Activated CD4-positive, alpha-beta T cell treated with anti-CD3 and anti-CD28 coated beads for 1 hour (primary cell): Measurements from ENCODE around the gene COL24A1.
"Not testable (repeated sequence)": the region's sequence is repeated elsewhere in the genome, so short reads cannot be mapped to it uniquely, and the experiment has no call there.

Source experiments
- DNase-seq: peaks from one replicate; pipeline ENCODE4 v3.0.0-alpha.2; 2020

Gene COL24A1

GRCh38 chr1:86151427-86151826, 5.1 kb downstream of the COL24A1 start:
- no peak for DNase-seq

GRCh38 chr1:86150553-86151055, 6.0 kb downstream of the COL24A1 start:
- DNase-seq, result no peak

GRCh38 chr1:86149591-86149990, 7.0 kb downstream of the COL24A1 start:
- DNase-seq, result no peak

- DNase-seq, result no peak
Observed at GRCh38 chr1:86147755-86148154, 8.8 kb downstream of the COL24A1 start.

GRCh38 chr1:86146566-86146965, 10.0 kb downstream of the COL24A1 start:
- no peak for DNase-seq

- no peak for DNase-seq
Observed at GRCh38 chr1:86140281-86140880, 16.2 kb downstream of the COL24A1 start.

GRCh38 chr1:86138746-86139145, 17.8 kb downstream of the COL24A1 start:
- no peak for DNase-seq

- no peak for DNase-seq
Observed at GRCh38 chr1:86137436-86137835, 19.1 kb downstream of the COL24A1 start.

- DNase-seq, result no peak
Observed at GRCh38 chr1:86119214-86119764, 37.3 kb downstream of the COL24A1 start.

- DNase-seq, result no peak
Observed at GRCh38 chr1:86114816-86115400, 41.7 kb downstream of the COL24A1 start.

GRCh38 chr1:86114236-86114635, 42.3 kb downstream of the COL24A1 start:
- no peak for DNase-seq

- DNase-seq, result not testable (repeated sequence)
Observed at GRCh38 chr1:86111590-86111989, 45.0 kb downstream of the COL24A1 start.

- DNase-seq, result no peak
Observed at GRCh38 chr1:86110451-86111129, 46.0 kb downstream of the COL24A1 start.

GRCh38 chr1:86105533-86105866, 51.1 kb downstream of the COL24A1 start:
- no peak for DNase-seq

- DNase-seq, result no peak
Observed at GRCh38 chr1:86104606-86105532, 51.7 kb downstream of the COL24A1 start.

GRCh38 chr1:86101616-86102015, 55.0 kb downstream of the COL24A1 start:
- DNase-seq, result no peak

- no peak for DNase-seq
Observed at GRCh38 chr1:86100401-86100800, 56.2 kb downstream of the COL24A1 start.

- no peak for DNase-seq
Observed at GRCh38 chr1:86089765-86090164, 66.8 kb downstream of the COL24A1 start.

- no peak for DNase-seq
Observed at GRCh38 chr1:86085741-86086409, 70.7 kb downstream of the COL24A1 start.

- no peak for DNase-seq
Observed at GRCh38 chr1:86084998-86085397, 71.6 kb downstream of the COL24A1 start.

- no peak for DNase-seq
Observed at GRCh38 chr1:86082183-86082582, 74.4 kb downstream of the COL24A1 start.

- DNase-seq, result not testable (repeated sequence)
Observed at GRCh38 chr1:86072474-86072873, 84.1 kb downstream of the COL24A1 start.
